BE2C (cell line): ENCODE results near the gene MAK. TPM values are rescaled to one million over a fixed set of nuclear protein-coding genes. Genes with fewer than 3 reads are reported as not detected.
"Not testable (repeated sequence)": the region's sequence is repeated elsewhere in the genome, so short reads cannot be mapped to it uniquely, and the experiment has no call there.

Experiments
- DNase-seq: peaks from one replicate; pipeline ENCODE4 v3.0.0-alpha.2; 2020
- H3K27me3 ChIP-seq: fragments of 250-450 bp; sonication (Bioruptor Pico); 2 replicates; pipeline ENCODE4 v1.5.1; 2020; ENCODE audit warnings: mild to moderate bottlenecking
- H3K36me3 ChIP-seq: fragments of 250-450 bp; sonication (Bioruptor Pico); 2 replicates; pipeline ENCODE4 v1.5.1; 2020; ENCODE audit warnings: mild to moderate bottlenecking
- H3K4me1 ChIP-seq: fragments of 250-450 bp; sonication (Bioruptor Pico); 2 replicates; pipeline ENCODE4 v1.5.1; 2020
- H3K4me3 ChIP-seq: 2 replicates; pipeline ENCODE4 v1.5.1; 2011; ENCODE audit warnings: low read depth, low read length
- H3K9me3 ChIP-seq: fragments of 250-450 bp; sonication (Bioruptor Pico); 2 replicates; pipeline ENCODE4 v1.5.1; 2020
- polyA plus RNA-seq: library from polyadenylated mRNA; unstranded; fragments of >200 nt; gene quantifications from one replicate; pipeline ENCODE4 v1.2.1, GENCODE V29; 2012; ENCODE audit warnings: low read depth, missing spikeins; ENCODE audit not compliant: insufficient read length, insufficient read depth
- TF ChIP-seq, protein P1 (sequence below): IDR thresholded peaks from 2 replicates; pipeline ENCODE4 v1.5.1; 2012; ENCODE audit warnings: mild to moderate bottlenecking, low read depth, low read length

The MAK gene, protein sequence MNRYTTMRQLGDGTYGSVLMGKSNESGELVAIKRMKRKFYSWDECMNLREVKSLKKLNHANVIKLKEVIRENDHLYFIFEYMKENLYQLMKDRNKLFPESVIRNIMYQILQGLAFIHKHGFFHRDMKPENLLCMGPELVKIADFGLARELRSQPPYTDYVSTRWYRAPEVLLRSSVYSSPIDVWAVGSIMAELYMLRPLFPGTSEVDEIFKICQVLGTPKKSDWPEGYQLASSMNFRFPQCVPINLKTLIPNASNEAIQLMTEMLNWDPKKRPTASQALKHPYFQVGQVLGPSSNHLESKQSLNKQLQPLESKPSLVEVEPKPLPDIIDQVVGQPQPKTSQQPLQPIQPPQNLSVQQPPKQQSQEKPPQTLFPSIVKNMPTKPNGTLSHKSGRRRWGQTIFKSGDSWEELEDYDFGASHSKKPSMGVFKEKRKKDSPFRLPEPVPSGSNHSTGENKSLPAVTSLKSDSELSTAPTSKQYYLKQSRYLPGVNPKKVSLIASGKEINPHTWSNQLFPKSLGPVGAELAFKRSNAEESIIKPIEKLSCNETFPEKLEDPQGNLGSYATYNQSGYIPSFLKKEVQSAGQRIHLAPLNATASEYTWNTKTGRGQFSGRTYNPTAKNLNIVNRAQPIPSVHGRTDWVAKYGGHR
- 0.31 TPM for polyA plus RNA-seq

DNA sequence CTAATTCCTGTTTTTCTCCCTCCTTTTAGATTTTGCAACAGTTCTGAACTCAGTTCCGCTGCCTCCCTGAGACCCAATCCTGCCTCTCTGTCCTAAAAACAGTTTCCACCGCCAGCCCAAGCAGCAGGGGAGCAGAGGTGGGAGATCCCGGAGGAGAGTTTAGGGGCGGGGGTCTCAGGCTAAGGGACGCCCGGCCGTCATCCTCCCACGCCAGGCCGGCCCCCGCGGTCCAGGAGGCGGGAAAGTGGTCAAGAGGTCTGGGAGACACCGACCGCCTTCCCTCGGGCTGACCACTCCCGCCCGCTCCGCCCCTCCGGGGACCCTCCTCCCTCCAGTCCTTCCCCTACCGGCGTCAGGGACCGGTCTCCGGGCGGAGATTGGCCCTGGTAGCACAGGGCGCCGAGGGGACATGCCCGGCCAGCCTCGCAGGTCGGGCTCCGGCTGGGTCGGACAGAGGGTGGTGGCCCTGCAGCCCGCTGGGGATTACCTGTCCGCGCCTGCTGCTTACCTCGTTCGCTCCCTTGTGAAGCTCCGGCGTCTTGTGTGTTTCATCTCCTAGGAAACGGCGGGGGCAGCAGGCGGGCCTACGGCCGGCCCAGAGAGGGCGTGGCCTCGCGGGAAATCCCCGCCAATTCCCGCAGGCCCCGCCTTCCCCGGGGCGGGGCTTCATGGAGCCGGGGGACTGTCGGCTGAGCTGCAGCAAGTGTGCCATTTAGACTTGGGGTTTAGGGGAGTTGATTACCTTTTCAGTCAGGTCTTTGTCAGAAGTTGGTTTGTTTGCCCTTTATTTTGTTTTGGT, at the start of gene MAK:
MAK (minus strand) TSS at position 545 of the 799 bp plus-strand sequence. CDS start 7,891 bp downstream, outside the sequence.
- TF ChIP-seq, protein P1, sequence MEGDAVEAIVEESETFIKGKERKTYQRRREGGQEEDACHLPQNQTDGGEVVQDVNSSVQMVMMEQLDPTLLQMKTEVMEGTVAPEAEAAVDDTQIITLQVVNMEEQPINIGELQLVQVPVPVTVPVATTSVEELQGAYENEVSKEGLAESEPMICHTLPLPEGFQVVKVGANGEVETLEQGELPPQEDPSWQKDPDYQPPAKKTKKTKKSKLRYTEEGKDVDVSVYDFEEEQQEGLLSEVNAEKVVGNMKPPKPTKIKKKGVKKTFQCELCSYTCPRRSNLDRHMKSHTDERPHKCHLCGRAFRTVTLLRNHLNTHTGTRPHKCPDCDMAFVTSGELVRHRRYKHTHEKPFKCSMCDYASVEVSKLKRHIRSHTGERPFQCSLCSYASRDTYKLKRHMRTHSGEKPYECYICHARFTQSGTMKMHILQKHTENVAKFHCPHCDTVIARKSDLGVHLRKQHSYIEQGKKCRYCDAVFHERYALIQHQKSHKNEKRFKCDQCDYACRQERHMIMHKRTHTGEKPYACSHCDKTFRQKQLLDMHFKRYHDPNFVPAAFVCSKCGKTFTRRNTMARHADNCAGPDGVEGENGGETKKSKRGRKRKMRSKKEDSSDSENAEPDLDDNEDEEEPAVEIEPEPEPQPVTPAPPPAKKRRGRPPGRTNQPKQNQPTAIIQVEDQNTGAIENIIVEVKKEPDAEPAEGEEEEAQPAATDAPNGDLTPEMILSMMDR, result no peak
- Histone ChIP-seq H3K4me3 (peak within 1 kb of the TSS; percentile 56), H3K36me3 (no peaks in the 10 kb centered on the region), H3K9me3 (no peaks in the 10 kb centered on the region; the same call in 1 of the 2 replicates), H3K27me3 (peaks cover 32% of the 10 kb centered on the region), H3K4me1 (peaks cover 2% of the 10 kb centered on the region; the same call in 1 of the 2 replicates)
- peak; percentile 87 for DNase-seq

GRCh38 chr6:10886691-10887502, 48.6 kb upstream of the MAK start, which contains the start of gene SYCP2L:
Gene SYCP2L (plus strand): TSS chr6:10887052. CDS start chr6:10887127, 75 bp downstream.
- peak; percentile 81 for DNase-seq
- H3K27me3 ChIP-seq, result peaks cover 23% of the 10 kb centered on the region
- TF ChIP-seq, protein P1, result peak; percentile 48
- no peaks in the 10 kb centered on the region for H3K4me1 ChIP-seq
- no peaks in the 10 kb centered on the region for H3K9me3 ChIP-seq
- no peaks in the 10 kb centered on the region for H3K36me3 ChIP-seq
- peak within 1 kb of the TSS; percentile 81 for H3K4me3 ChIP-seq

DNA sequence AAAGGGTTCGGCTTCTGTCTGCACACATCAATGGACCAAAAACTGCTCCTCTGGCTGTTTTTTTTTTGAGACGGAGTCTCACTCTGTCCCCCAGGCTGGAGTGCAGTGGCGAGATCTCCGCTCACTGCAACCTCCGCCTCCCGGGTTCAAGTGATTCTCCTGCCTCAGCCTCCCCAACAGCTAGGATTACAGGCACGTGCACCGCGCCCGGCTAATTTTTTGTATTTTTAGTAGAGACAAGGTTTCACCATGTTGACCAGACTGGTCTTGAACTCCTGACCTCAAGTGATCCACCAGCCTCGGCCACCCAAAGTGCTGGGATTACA, 48.0 kb upstream of the MAK start:
- H3K9me3 ChIP-seq, DNase-seq, H3K4me1 ChIP-seq, H3K36me3 ChIP-seq: not testable (repeated sequence)
- Histone ChIP-seq H3K27me3 (peaks cover 23% of the 10 kb centered on the region), H3K4me3 (peak overlapping the region; percentile 81)

DNA sequence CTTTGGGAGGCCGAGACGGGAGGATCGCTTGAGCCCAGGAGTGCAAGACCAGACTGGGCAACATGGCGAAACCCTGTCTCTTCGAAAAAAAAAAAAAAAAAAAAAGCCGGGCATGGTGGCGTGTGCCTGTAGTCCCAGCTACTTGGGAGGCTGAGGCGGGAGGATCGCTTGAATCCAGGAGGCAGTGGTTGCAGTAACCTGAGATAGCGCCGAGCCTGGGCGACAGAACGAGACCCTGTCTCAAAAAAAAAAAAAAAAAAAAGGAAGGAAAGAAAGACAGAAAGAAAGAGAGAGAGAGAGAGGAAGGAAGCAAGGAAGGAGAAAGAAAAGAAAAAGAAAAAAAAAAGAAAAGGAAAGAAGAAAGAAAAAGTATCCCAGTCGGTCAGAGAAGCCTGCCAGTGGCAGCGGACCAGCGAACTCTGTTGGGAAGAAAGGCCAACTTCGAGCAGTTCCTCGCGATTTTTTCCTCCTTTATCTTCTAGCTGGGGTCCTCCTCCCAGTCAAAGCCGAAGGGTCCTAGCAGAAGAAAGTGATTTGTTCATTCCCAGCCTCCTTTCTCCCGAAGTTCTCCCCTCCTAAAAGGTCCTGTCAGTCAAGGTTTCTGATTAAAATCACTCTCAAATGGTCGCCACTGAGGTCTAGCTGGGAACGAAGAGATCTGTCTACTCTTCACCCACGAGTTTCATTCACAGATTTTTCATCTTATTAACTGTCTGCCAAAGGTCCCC, 46.1 kb upstream of the MAK start:
- H3K27me3 ChIP-seq, result peaks cover 23% of the 10 kb centered on the region
- DNase-seq, result no peak
- no peaks in the 10 kb centered on the region for H3K9me3 ChIP-seq
- H3K4me3 ChIP-seq, result no peak overlapping the region
- TF ChIP-seq, protein P1, result no peak
- H3K36me3 ChIP-seq, result no peaks in the 10 kb centered on the region
- H3K4me1 ChIP-seq, result no peaks in the 10 kb centered on the region

DNA sequence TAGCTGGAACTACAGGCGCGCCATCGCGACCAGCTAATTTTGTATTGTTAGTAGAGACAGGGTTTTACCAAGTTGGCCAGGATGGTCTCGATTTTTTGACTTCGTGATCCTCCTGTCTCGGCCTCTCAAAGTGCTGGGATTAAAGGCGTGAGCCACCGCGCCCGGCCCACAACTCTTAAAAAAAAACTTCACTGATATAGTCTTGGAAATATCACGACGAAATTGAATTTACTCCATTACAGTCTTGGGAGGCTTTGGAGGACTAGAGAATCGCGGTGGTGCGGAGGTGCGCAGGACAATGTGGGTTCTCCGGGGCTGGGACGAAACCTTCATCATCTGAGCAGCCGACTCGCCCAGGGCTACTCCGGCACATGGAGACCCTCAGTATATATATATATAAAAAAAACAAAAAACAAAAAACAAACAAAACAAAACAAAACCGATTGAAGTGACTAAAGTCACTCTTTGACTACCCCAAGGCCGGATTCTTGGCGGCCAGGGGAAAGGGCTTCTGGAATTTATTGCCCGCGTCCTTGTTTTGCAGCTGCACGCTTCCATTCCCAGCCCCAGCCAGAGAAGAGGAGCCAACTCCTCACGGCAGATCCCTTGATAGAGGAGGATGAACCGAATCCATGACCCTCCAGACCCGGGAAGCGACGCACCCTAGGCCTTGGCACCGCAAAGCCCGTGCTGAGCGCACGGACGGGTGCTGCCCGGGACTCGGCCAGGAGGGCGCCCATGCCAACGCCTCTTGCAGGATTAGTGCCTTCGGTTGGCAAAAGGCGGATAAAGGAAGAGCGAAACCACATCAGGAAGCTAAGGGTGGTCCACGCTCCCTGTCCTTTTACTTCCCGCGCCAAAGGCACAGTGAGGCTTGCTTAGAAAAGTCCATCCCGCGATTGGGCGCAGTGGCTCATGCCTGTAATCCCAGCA, 45.2 kb upstream of the MAK start:
- Histone ChIP-seq H3K9me3 (no peaks in the 10 kb centered on the region), H3K27me3 (peaks cover 23% of the 10 kb centered on the region), H3K36me3 (no peaks in the 10 kb centered on the region), H3K4me1 (no peaks in the 10 kb centered on the region), H3K4me3 (no peak overlapping the region)
- TF ChIP-seq, protein P1, result no peak
- DNase-seq, result no peak
